AG08396 (cell line): ENCODE results near the gene TPH1.
A peak's percentile ranks its signal among the peaks of the same experiment; 100 is the strongest.

Source experiments
- DNase-seq: peaks from one replicate; pipeline ENCODE4 v3.0.0; 2012; ENCODE audit warnings: low spot score, mixed read lengths

TPH1 gene

GRCh38 chr11:18046116-18046777 is at the start of gene TPH1:
TPH1 (minus strand) TSS chr11:18046269; CDS start chr11:18040762, 5,507 bp downstream.
- DNase-seq = peak; percentile 62

GRCh38 chr11:18093959-18094358 is 47.9 kb upstream of the TPH1 start:
- DNase-seq = no peak

GRCh38 chr11:18091731-18092130 is 45.7 kb upstream of the TPH1 start:
- DNase-seq = peak; percentile 22

GRCh38 chr11:18088966-18089365 is 42.9 kb upstream of the TPH1 start:
- no peak for DNase-seq

GRCh38 chr11:18088366-18088765 is 42.3 kb upstream of the TPH1 start:
- no peak for DNase-seq

- no peak for DNase-seq
Measured at GRCh38 chr11:18081551-18081950, 35.5 kb upstream of the TPH1 start.

- DNase-seq = no peak
Measured at GRCh38 chr11:18080451-18080850, 34.4 kb upstream of the TPH1 start.

- DNase-seq = no peak
Measured at GRCh38 chr11:18078909-18079308, 32.8 kb upstream of the TPH1 start.

GRCh38 chr11:18075444-18075843 is 29.4 kb upstream of the TPH1 start:
- DNase-seq = no peak

GRCh38 chr11:18071098-18071705 is 25.1 kb upstream of the TPH1 start:
- DNase-seq = no peak

- DNase-seq = no peak
Measured at GRCh38 chr11:18067372-18067771, 21.3 kb upstream of the TPH1 start.

- no peak for DNase-seq
Measured at GRCh38 chr11:18066626-18067025, 20.6 kb upstream of the TPH1 start.

GRCh38 chr11:18065572-18065971 is 19.5 kb upstream of the TPH1 start:
- DNase-seq = no peak

GRCh38 chr11:18064450-18065054 is 18.5 kb upstream of the TPH1 start:
- no peak for DNase-seq

- no peak for DNase-seq
Measured at GRCh38 chr11:18063862-18064434, 17.9 kb upstream of the TPH1 start.

GRCh38 chr11:18063125-18063524 is 17.1 kb upstream of the TPH1 start:
- DNase-seq = no peak

GRCh38 chr11:18061351-18061750 is 15.3 kb upstream of the TPH1 start:
- no peak for DNase-seq

- no peak for DNase-seq
Measured at GRCh38 chr11:18056561-18057181, 10.6 kb upstream of the TPH1 start.

GRCh38 chr11:18054511-18055103 is 8.5 kb upstream of the TPH1 start:
- DNase-seq = no peak

GRCh38 chr11:18050848-18051247 is 4.8 kb upstream of the TPH1 start:
- DNase-seq = no peak

GRCh38 chr11:18036456-18036855 is 9.6 kb downstream of the TPH1 start:
- no peak for DNase-seq

- DNase-seq = no peak
Measured at GRCh38 chr11:18027475-18027874, 18.6 kb downstream of the TPH1 start.
